Lung (tissue), 12 donors: ENCODE data around the gene POLD2. TPM values are rescaled to one million over a fixed set of nuclear protein-coding genes. Genes with fewer than 3 reads are reported as not detected.
A peak's percentile ranks its signal among the peaks of the same experiment; 100 is the strongest.

Experiments
- ATAC-seq: fragments of 200-7000 bp; cut with Tn5 transposase; one replicate; pipeline ENCODE4 v1.9.1; 2020; ENCODE audit warnings: moderate number of reproducible peaks; ENCODE audit not compliant: insufficient read depth, low FRiP score
- DNase-seq, 3 donors: peaks; one replicate each; pipeline ENCODE4 v3.0.0-alpha.2; 2013 to 2017
- H3K27ac ChIP-seq, 2 donors: one replicate each; pipeline ENCODE4 v1.5.1; 2013; ENCODE audit warnings: mild to moderate bottlenecking in 2 of 2, moderate library complexity in 2 of 2, control low read depth in 1 of 2, inconsistent platforms in 1 of 2, low read depth in 1 of 2, low read length in 1 of 2
- H3K27me3 ChIP-seq, 3 donors: one replicate each; pipeline ENCODE4 v1.5.1; 2013; ENCODE audit warnings: low read length in 2 of 3; ENCODE audit not compliant: control insufficient read depth in 3 of 3, insufficient read depth in 3 of 3
- H3K36me3 ChIP-seq, 4 donors: one replicate each; pipeline ENCODE4 v1.5.1; 2013; ENCODE audit warnings: low read length in 4 of 4, mild to moderate bottlenecking in 1 of 4, moderate library complexity in 1 of 4; ENCODE audit not compliant: control insufficient read depth in 4 of 4, insufficient read depth in 4 of 4
- H3K4me1 ChIP-seq, 5 donors: one replicate each; pipeline ENCODE4 v1.5.1; 2013; ENCODE audit warnings: low read length in 5 of 5, mild to moderate bottlenecking in 2 of 5, moderate library complexity in 1 of 5; ENCODE audit not compliant: control insufficient read depth in 5 of 5, insufficient read depth in 5 of 5
- H3K4me3 ChIP-seq: one replicate; pipeline ENCODE4 v1.5.1; 2013; ENCODE audit warnings: mild to moderate bottlenecking, control low read depth, moderate library complexity
- H3K9ac ChIP-seq, 2 donors: one replicate each; pipeline ENCODE4 v1.5.1; 2013; ENCODE audit warnings: low read length in 2 of 2, control low read depth in 1 of 2; ENCODE audit not compliant: insufficient read depth in 1 of 2
- H3K9me3 ChIP-seq, 4 donors: one replicate each; pipeline ENCODE4 v1.5.1; 2013; ENCODE audit warnings: low read length in 3 of 4, mild to moderate bottlenecking in 1 of 4, moderate library complexity in 1 of 4; ENCODE audit not compliant: control insufficient read depth in 4 of 4, insufficient read depth in 3 of 4
- WGBS, 2 donors: extraction: QIAGEN DNeasy Blood & Tissue Kit; methylation state at CpG; one replicate each; pipeline ENCODE4 v1.1.7; 2013; 5-methylcytosine and 5-hydroxymethylcytosine counted together
- polyA plus RNA-seq, 2 donors: library from polyadenylated mRNA; stranded (reverse); fragments of 200-250 nt; gene quantifications; one replicate each; pipeline ENCODE4 v1.2.1, GENCODE V29; 2013
- total RNA-seq, 2 donors: library from RNA; depleted of rRNA in 1 of 2; stranded (reverse); fragments of >200 nt in 1 of 2; gene quantifications; one replicate each; pipeline ENCODE4 v1.2.1, GENCODE V29; 2014 to 2021
- TF ChIP-seq, protein P1 (sequence below): IDR thresholded peaks from 2 replicates; pipeline ENCODE4 v1.5.1; 2012; ENCODE audit warnings: mild to moderate bottlenecking; ENCODE audit errors: control extremely low read depth, extremely low read depth
- donor health status: control.
- donor health status: control.
- donor health status: Bipolar disorder and iron deficiency.
- donor health status: healthy.
- donor health status: DM: yes; HTN: yes; CAD: no.

The POLD2 gene
- total and polyA plus RNA-seq, 4 donors = 48.8 to 90.7 (median 71.3) TPM

DNA sequence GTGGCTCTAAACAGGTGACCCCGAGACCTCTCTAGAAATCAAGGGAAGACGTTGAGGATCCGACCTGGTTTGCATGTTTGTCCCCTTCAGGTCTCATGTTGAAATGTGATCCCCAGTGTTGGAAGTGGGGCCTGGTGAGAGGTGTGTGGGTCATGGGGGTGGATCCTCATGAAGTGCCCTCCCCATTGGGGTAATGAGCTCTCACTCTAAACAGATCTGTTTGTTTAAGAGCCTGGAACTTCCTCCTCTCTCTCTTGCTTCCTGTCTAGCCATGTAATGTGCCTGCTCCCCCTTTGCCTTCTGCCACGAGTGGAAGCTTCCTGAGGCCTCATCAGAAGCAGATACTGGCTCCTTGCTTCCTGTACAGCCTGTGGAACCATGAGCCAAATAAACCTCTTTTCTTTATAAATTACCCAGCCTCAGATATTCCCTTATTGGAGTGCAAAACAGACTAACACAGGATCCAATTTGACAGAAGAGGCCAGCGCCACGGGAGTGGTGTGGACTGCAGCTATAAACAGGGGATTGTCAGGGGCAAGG, 30.2 kb downstream of the POLD2 start:
- no peak overlapping the region for H3K9ac ChIP-seq
- WGBS, 2 donors = 72 to 76% methylated on average over 6 of the region's 6 CpGs
- no peaks in the 10 kb centered on the region for H3K36me3 ChIP-seq
- TF ChIP-seq, protein P1, sequence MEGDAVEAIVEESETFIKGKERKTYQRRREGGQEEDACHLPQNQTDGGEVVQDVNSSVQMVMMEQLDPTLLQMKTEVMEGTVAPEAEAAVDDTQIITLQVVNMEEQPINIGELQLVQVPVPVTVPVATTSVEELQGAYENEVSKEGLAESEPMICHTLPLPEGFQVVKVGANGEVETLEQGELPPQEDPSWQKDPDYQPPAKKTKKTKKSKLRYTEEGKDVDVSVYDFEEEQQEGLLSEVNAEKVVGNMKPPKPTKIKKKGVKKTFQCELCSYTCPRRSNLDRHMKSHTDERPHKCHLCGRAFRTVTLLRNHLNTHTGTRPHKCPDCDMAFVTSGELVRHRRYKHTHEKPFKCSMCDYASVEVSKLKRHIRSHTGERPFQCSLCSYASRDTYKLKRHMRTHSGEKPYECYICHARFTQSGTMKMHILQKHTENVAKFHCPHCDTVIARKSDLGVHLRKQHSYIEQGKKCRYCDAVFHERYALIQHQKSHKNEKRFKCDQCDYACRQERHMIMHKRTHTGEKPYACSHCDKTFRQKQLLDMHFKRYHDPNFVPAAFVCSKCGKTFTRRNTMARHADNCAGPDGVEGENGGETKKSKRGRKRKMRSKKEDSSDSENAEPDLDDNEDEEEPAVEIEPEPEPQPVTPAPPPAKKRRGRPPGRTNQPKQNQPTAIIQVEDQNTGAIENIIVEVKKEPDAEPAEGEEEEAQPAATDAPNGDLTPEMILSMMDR = no peak
- H3K27ac ChIP-seq = no peak overlapping the region
- no peak overlapping the region for H3K4me3 ChIP-seq
- H3K27me3 ChIP-seq = no peaks in the 10 kb centered on the region
- H3K4me1 ChIP-seq = peaks cover 0 to 20% (median 5%) of the 10 kb centered on the region in 5 donors
- H3K9me3 ChIP-seq = no peaks in the 10 kb centered on the region
- ATAC-seq = no peak
- DNase-seq = no peak

- H3K36me3 ChIP-seq = no peaks in the 10 kb centered on the region
- no peak overlapping the region for H3K4me3 ChIP-seq
- WGBS, 2 donors = 62 to 74% methylated on average over 20 of the region's 20 CpGs
- H3K9me3 ChIP-seq = no peaks in the 10 kb centered on the region
- H3K9ac ChIP-seq = no peak overlapping the region
- ATAC-seq (peak; percentile 64), DNase-seq (peak; percentile 40 to 61 (median 51))
- no peaks in the 10 kb centered on the region for H3K27me3 ChIP-seq
- H3K27ac ChIP-seq = peak overlapping the region; percentile 37 to 86
- TF ChIP-seq, protein P1 = no peak
- H3K4me1 ChIP-seq = peaks cover 0 to 19% (median 0%) of the 10 kb centered on the region in 5 donors
These were observed 35.2 kb downstream of the POLD2 start for GRCh38 chr7:44087911-44088838.

- no peak for ATAC-seq
- 99% methylated on average over 3 of the region's 3 CpGs for WGBS, 2 donors
These were observed 36.7 kb downstream of the POLD2 start for GRCh38 chr7:44086627-44087026.

More at GRCh38 chr7:44086627-44087026, 36.7 kb downstream of the POLD2 start:
- Histone ChIP-seq H3K27me3 (no peaks in the 10 kb centered on the region), H3K4me3 (no peak overlapping the region), H3K4me1 (peaks cover 0 to 21% (median 0%) of the 10 kb centered on the region in 5 donors), H3K27ac (no peak overlapping the region), H3K9ac (no peak overlapping the region), H3K36me3 (no peaks in the 10 kb centered on the region), H3K9me3 (no peaks in the 10 kb centered on the region)
- TF ChIP-seq, protein P1 = no peak
- DNase-seq = no peak
